ENCODE results near the gene PHACTR1. TPM values are rescaled to one million over a fixed set of nuclear protein-coding genes. Genes with fewer than 3 reads are reported as not detected.

PHACTR1 gene
- polyA plus RNA-seq, 1 of the 3 experiments (the other 2 are of a cell fraction): 0.12 TPM

GRCh38 chr6:12956991-12957320 lies 240.4 kb downstream of the PHACTR1 start:
- no peak for DNase-seq
- no peaks in the 10 kb centered on the region for H3K79me2 ChIP-seq (ENCODE audit: insufficient read depth)
- no peak overlapping the region for H3K27ac ChIP-seq (ENCODE audit: low read depth in 2 of 2, low read length in 1 of 2)
- no peak for TF ChIP-seq USF2 (IDR thresholded peaks at IDR 0.05; ENCODE audit: borderline replicate concordance, low read depth, low read length)
- no peak for TF ChIP-seq RFX5 (IDR thresholded peaks at IDR 0.05; ENCODE audit: low read length)
- TF ChIP-seq REST (IDR thresholded peaks at IDR 0.05; ENCODE audit: low read depth, low read length): no peak
- no peak for TF ChIP-seq RCOR1 (IDR thresholded peaks at IDR 0.05; ENCODE audit: low read length)
- TF ChIP-seq NRF1 (IDR thresholded peaks at IDR 0.05; ENCODE audit: low read depth, low read length): no peak
- TF ChIP-seq TEAD4 (IDR thresholded peaks at IDR 0.05; ENCODE audit: borderline replicate concordance, insufficient read depth): no peak
- TF ChIP-seq TAF1 (IDR thresholded peaks at IDR 0.05; ENCODE audit: borderline replicate concordance, low read depth, low read length): no peak
- no peak for TF ChIP-seq GABPA (IDR thresholded peaks at IDR 0.05; ENCODE audit: low read depth)
- TF ChIP-seq FOSL2 (IDR thresholded peaks at IDR 0.05; ENCODE audit: borderline replicate concordance, low read depth): no peak
- no peak for TF ChIP-seq FOXM1 (IDR thresholded peaks at IDR 0.05; ENCODE audit: low read depth)
- TF ChIP-seq NFIC (IDR thresholded peaks at IDR 0.05; ENCODE audit: borderline replicate concordance): no peak
- TF ChIP-seq YY1 (IDR thresholded peaks at IDR 0.05; ENCODE audit: low read depth): no peak
- TF ChIP-seq MXI1 (IDR thresholded peaks at IDR 0.05; ENCODE audit: low read depth, low read length): no peak
- no peak for TF ChIP-seq EP300 (IDR thresholded peaks at IDR 0.05; ENCODE audit: borderline replicate concordance in 1 of 2, low read depth in 1 of 2, low read length in 1 of 2)
- H3K4me3 ChIP-seq (ENCODE audit: low read depth in 2 of 2, low read length in 1 of 2): peak overlapping the region; percentile 62 to 74
- no peaks in the 10 kb centered on the region for H3K9me3 ChIP-seq
- no peaks in the 10 kb centered on the region for H3K27me3 ChIP-seq (ENCODE audit: insufficient read depth)
- H3K9me2 ChIP-seq: no peaks in the 10 kb centered on the region
- 77% methylated on average over 6 of the region's 6 CpGs for WGBS (ENCODE audit: low lambda C conversion rate)
- peak overlapping the region; percentile 91 for H2AFZ ChIP-seq (ENCODE audit: low read depth)
- POLR2A ChIA-PET: no interaction called here
- H3K9ac ChIP-seq: peak overlapping the region; percentile 41; the same call in 1 of the 2 replicates
- no peaks in the 10 kb centered on the region for H3K36me3 ChIP-seq (replicated peaks in 1 of 2; ENCODE audit: control insufficient read depth in 1 of 2, insufficient read depth in 2 of 2, low read length in 1 of 2)
- H4K20me1 ChIP-seq (ENCODE audit: insufficient read depth): no peaks in the 10 kb centered on the region
- CTCF ChIA-PET: interaction anchor here (1.5 to 1.7 kb wide), 2 partner anchors 41 to 374 kb away, joined by 3 to 6 read pairs; no protein-coding TSS in a partner anchor
- H3K4me2 ChIP-seq: peak overlapping the region; percentile 87
- no peaks in the 10 kb centered on the region for H3F3A ChIP-seq (replicated peaks; ENCODE audit: insufficient read depth)
- peaks cover 0 to 6% of the 10 kb centered on the region in 2 experiments; a peak in 1 of 4 replicates for H3K4me1 ChIP-seq (ENCODE audit: control insufficient read depth in 1 of 2, insufficient read depth in 2 of 2, low read depth in 1 of 2, low read length in 1 of 2)

Data from SK-N-SH (cell line).